Hepatocyte (in vitro differentiated cells): ENCODE data around the gene HNRNPH2. TPM values are rescaled to one million over a fixed set of nuclear protein-coding genes. Genes with fewer than 3 reads are reported as not detected.

Experiments used
- DNase-seq: peaks from one replicate; pipeline ENCODE4 v3.0.0-alpha.2; 2016; ENCODE audit warnings: low spot score
- H2AFZ ChIP-seq: fragments of 200-600 bp; sonication (generic); 2 replicates; pipeline ENCODE4 v1.6.0; 2016; ENCODE audit warnings: antibody characterized with exemption, mild to moderate bottlenecking
- H3K27ac ChIP-seq: fragments of 200-600 bp; sonication (generic); 2 replicates; pipeline ENCODE4 v1.5.1; 2016; ENCODE audit warnings: mild to moderate bottlenecking
- H3K27me3 ChIP-seq: fragments of 200-600 bp; sonication (generic); 2 replicates; pipeline ENCODE4 v1.6.1; 2016
- H3K36me3 ChIP-seq: fragments of 200-600 bp; sonication (generic); replicated peaks from 2 replicates; pipeline ENCODE4 v1.5.1; 2016; ENCODE audit warnings: low read depth; ENCODE audit not compliant: insufficient read depth
- H3K4me1 ChIP-seq: fragments of 200-600 bp; sonication (generic); 2 replicates; pipeline ENCODE4 v1.5.1; 2016; ENCODE audit warnings: mild to moderate bottlenecking, moderate library complexity; ENCODE audit not compliant: insufficient read depth
- H3K4me2 ChIP-seq: fragments of 200-600 bp; sonication (generic); 2 replicates; pipeline ENCODE4 v1.6.0; 2016
- H3K4me3 ChIP-seq: fragments of 200-600 bp; sonication (generic); 2 replicates; pipeline ENCODE4 v1.5.1; 2016; ENCODE audit warnings: mild to moderate bottlenecking
- H3K79me2 ChIP-seq: fragments of 200-600 bp; sonication (generic); 2 replicates; pipeline ENCODE4 v1.6.0; 2017; ENCODE audit warnings: mild to moderate bottlenecking
- H3K9me2 ChIP-seq: fragments of 200-600 bp; sonication (generic); replicated peaks from 2 replicates; pipeline ENCODE4 v1.6.0; 2017; ENCODE audit warnings: mild to moderate bottlenecking; ENCODE audit not compliant: insufficient read depth
- H3K9me3 ChIP-seq: fragments of 200-600 bp; sonication (generic); 2 replicates; pipeline ENCODE4 v1.5.1; 2016; ENCODE audit warnings: low read depth, mild to moderate bottlenecking
- H4K20me1 ChIP-seq: fragments of 200-600 bp; sonication (generic); 2 replicates; pipeline ENCODE4 v1.6.0; 2016; ENCODE audit warnings: mild to moderate bottlenecking; ENCODE audit not compliant: insufficient read depth, poor library complexity, severe bottlenecking
- CTCF ChIP-seq: fragments of 200-600 bp; sonication (generic); IDR thresholded peaks from 2 replicates; pipeline ENCODE4 v1.5.1; 2016; ENCODE audit warnings: antibody characterized with exemption, mild to moderate bottlenecking; ENCODE audit not compliant: poor library complexity
- EZH2 ChIP-seq: fragments of 200-600 bp; sonication (generic); IDR thresholded peaks from 2 replicates; pipeline ENCODE4 v1.6.1; 2016; ENCODE audit warnings: antibody characterized with exemption, mild to moderate bottlenecking, borderline replicate concordance
- EZH2phosphoT487 ChIP-seq: fragments of 200-600 bp; sonication (generic); IDR thresholded peaks from one replicate; pipeline ENCODE4 v1.6.1; 2018; ENCODE audit warnings: antibody characterized with exemption, mild to moderate bottlenecking, low read depth, moderate library complexity; ENCODE audit not compliant: unreplicated experiment, severe bottlenecking
- WGBS: methylation state at CpG from one replicate; pipeline ENCODE4 v1.1.6; 2016; ENCODE audit warnings: low lambda C conversion rate; ENCODE audit errors: missing lambda C conversion rate; 5-methylcytosine and 5-hydroxymethylcytosine counted together
- polyA plus RNA-seq: library from polyadenylated mRNA; unstranded; fragments of >200 nt; fragmentation: Nextera tagmentation; extraction: Ambion mirVana; gene quantifications from 2 replicates; pipeline ENCODE4 v1.2.1, GENCODE V29; 2016
- total RNA-seq: library from RNA; depleted of rRNA; stranded (reverse); fragments of >200 nt; gene quantifications from 2 replicates; pipeline ENCODE4 v1.2.3, GENCODE V29; 2014

HNRNPH2 gene
- total and polyA plus RNA-seq, 2 experiments from 2014 or later: 76.0 to 112 TPM

DNA sequence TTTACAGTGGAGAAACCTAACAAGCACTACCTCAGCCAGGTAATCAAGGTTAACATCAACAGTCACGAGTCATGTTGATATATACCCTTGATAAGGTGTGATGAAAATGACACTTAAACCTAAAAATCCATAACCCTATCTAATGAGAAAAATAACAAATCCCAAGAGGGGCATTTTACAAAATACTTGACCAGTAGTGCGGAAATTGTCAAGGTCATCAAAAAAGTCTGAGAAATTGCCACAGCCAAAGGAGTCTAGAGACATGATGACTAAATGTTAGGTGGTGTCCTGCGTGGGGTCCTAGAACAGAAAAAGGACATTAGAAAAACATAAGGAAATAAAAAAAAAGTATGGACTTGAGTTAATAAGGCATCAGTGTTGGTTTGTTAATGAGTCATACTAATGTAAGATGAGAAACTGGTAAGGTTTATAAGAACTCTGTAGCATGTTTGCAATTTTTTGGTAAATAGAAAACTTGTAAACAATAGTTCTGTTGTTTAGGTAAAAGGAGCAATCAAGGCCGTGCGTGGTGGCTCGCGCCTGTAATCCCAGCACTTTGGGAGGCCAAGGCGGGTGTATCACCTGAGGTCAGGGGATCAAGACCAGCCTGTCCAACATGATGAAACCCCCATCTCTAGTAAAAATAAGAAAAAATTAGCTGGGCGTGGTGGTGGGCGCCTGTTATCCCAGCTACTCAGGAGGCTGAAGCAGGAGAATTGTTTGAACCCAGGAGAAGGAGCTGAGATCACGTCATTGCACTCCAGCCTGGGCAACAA, 14.3 kb upstream of the HNRNPH2 start:
- no peaks in the 10 kb centered on the region for H3K27me3 ChIP-seq
- H3K36me3 ChIP-seq: no peaks in the 10 kb centered on the region
- no peak overlapping the region for H2AFZ ChIP-seq
- no peaks in the 10 kb centered on the region for H3K9me3 ChIP-seq
- TF ChIP-seq EZH2: no peak
- no peak for TF ChIP-seq CTCF
- TF ChIP-seq EZH2phosphoT487: no peak
- no peaks in the 10 kb centered on the region for H3K9me2 ChIP-seq
- H3K27ac ChIP-seq: peak overlapping the region; percentile 61
- H3K4me3 ChIP-seq: no peak overlapping the region
- DNase-seq: no peak
- H3K4me1 ChIP-seq: no peaks in the 10 kb centered on the region
- WGBS: 79% methylated on average over 11 of the region's 11 CpGs
- H3K79me2 ChIP-seq: peaks cover 6% of the 10 kb centered on the region
- no peak overlapping the region for H3K4me2 ChIP-seq
- H4K20me1 ChIP-seq: no peaks in the 10 kb centered on the region

- no peak overlapping the region for H3K4me2 ChIP-seq
- H3K36me3 ChIP-seq: no peaks in the 10 kb centered on the region
- H3K27me3 ChIP-seq: no peaks in the 10 kb centered on the region
- no peak for DNase-seq
- no peak overlapping the region for H3K4me3 ChIP-seq
- H4K20me1 ChIP-seq: no peaks in the 10 kb centered on the region
- TF ChIP-seq CTCF: no peak
- no peak for TF ChIP-seq EZH2
- TF ChIP-seq EZH2phosphoT487: no peak
- no peaks in the 10 kb centered on the region for H3K4me1 ChIP-seq
- H3K9me2 ChIP-seq: no peaks in the 10 kb centered on the region
- no peak overlapping the region for H2AFZ ChIP-seq
- H3K27ac ChIP-seq: no peak overlapping the region
- peaks cover 6% of the 10 kb centered on the region for H3K79me2 ChIP-seq
- no peaks in the 10 kb centered on the region for H3K9me3 ChIP-seq
These were observed 13.7 kb upstream of the HNRNPH2 start for GRCh38 chrX:101394372-101394771.

- Histone ChIP-seq H3K27ac (no peak overlapping the region), H3K4me3 (no peak overlapping the region), H3K9me2 (no peaks in the 10 kb centered on the region), H3K79me2 (peaks cover 6% of the 10 kb centered on the region), H4K20me1 (no peaks in the 10 kb centered on the region), H3K9me3 (no peaks in the 10 kb centered on the region), H2AFZ (no peak overlapping the region), H3K27me3 (no peaks in the 10 kb centered on the region), H3K4me2 (no peak overlapping the region), H3K36me3 (no peaks in the 10 kb centered on the region), H3K4me1 (no peaks in the 10 kb centered on the region)
- WGBS: 84% methylated on average over 1 of the region's 1 CpG
- TF ChIP-seq EZH2 (no peak), CTCF (no peak), EZH2phosphoT487 (no peak)
- DNase-seq: no peak
These were observed 12.2 kb upstream of the HNRNPH2 start for GRCh38 chrX:101395789-101396188.
